HG02884 (cell line): ENCODE measurements around the gene PIH1D2.
A peak's percentile ranks its signal among the peaks of the same experiment; 100 is the strongest.
"Not testable (repeated sequence)": the region's sequence is repeated elsewhere in the genome, so short reads cannot be mapped to it uniquely, and the experiment has no call there.

Experiments used
- ATAC-seq: cut with Tn5 transposase; IDR thresholded peaks from one replicate; pipeline ENCODE4 v1.9.1; 2021; ENCODE audit warnings: mild to moderate bottlenecking, moderate library complexity; ENCODE audit not compliant: unreplicated experiment

The PIH1D2 gene

DNA sequence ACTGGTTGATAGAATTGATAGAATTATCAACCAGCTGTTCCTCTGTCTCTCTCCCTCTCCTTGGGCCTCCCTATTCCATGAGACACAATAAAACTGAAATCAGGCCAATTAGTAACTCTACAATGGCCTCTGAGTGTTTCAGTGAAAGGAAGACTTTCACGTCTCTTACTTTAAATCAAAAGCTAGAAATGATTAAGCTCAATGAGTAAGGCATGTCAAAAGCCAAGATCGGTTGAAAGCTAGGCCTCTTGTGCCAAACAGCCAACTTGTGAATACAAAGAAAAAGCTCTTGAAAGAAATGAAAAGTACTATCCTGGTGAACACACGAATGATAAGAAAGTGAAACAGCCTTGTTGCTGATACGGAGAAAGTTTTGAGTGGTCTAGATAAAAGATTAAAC, 16.6 kb downstream of the PIH1D2 start:
- no peak for ATAC-seq

GRCh38 chr11:112051768-112052167, 22.0 kb downstream of the PIH1D2 start:
- no peak for ATAC-seq

DNA sequence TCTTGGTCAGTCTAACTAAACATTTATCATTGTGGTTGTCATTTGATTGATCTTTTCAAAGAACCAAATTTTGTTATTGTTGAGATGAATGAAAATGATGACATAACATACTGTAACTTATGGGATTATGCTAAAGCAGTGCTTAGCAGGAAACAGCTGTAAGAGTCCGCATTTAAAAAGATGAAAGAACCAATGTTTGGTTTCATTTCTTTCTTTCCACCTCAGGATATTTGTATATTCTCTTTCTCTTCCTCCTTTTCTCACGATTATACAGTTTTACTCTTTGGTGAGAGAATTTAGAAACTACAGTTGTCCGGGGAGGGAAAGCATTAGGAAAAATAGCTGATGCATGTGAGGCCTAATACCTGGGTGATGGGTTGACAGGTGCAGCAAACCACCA, 23.1 kb downstream of the PIH1D2 start:
- ATAC-seq: peak; percentile 52

- ATAC-seq: no peak
These were observed 24.0 kb downstream of the PIH1D2 start for GRCh38 chr11:112049777-112050176.

GRCh38 chr11:112048256-112048655, 25.6 kb downstream of the PIH1D2 start:
- ATAC-seq: not testable (repeated sequence)

GRCh38 chr11:112046647-112047046, 27.2 kb downstream of the PIH1D2 start:
- ATAC-seq: not testable (repeated sequence)

- ATAC-seq: no peak
These were observed 28.9 kb downstream of the PIH1D2 start for GRCh38 chr11:112044961-112045360.

- no peak for ATAC-seq
These were observed 30.9 kb downstream of the PIH1D2 start for GRCh38 chr11:112042961-112043304.

DNA sequence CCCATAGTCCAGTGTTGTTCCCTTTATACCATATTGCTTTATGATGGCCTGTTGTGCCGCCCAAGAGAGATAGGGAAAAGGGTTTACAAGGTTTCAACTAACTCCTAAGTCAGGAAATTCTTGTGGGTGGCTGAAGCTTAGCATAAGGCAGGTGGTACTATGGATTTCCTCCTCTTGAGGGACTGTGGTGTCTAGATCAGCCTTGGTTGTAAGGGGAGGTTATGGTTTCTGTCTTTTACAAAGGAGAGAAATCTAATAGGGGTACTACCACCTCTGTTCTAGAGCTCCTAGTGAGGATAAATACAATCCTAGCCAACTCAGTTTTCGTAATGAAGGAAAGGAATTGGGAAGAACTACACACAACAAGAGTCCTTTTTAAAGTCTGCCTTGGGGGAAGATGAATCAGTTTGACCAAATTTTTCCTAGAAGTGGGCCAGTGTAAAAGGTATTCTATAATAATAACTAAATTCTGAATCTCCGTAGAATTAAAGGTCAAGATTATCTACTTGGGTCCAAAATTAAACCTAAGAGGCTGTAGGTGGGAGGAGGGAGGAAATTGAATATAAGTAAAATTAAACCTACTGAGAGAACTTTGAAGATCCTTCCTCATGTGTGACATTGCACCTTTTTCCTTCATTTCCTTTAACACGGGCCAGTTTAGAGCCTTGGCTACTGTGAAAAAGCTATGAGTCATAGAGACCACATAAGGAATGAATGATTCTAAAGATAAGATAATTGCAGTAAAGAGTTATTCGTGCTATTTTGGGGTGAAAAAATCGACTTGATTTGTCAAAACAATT, 31.5 kb downstream of the PIH1D2 start:
- no peak for ATAC-seq

- no peak for ATAC-seq
These were observed 36.3 kb downstream of the PIH1D2 start for GRCh38 chr11:112037527-112037926.

- ATAC-seq: no peak
These were observed 39.9 kb downstream of the PIH1D2 start for GRCh38 chr11:112033902-112034301.

- ATAC-seq: no peak
These were observed 44.4 kb downstream of the PIH1D2 start for GRCh38 chr11:112029460-112029859.

- ATAC-seq: not testable (repeated sequence)
These were observed 46.9 kb downstream of the PIH1D2 start for GRCh38 chr11:112026784-112027410.

DNA sequence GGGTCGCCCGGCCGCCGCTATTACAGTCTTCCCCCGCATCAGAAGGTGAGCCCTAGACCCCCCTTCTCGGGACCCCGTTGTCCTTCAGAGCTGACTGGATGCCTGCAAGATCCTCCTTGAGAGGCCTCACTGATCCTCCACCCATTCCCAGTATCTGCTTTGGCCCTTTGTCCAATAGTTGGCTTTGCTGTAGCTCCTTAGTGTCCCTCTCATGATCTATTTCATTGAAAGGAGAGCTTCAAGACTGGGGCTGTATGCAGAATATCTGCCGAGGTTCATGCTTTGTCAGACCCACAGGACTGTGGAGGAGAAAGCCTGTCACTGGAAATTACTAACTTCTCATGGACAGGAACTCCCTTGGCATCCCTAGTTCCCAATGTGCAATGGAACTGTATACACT, 48.1 kb downstream of the PIH1D2 start:
- no peak for ATAC-seq

DNA sequence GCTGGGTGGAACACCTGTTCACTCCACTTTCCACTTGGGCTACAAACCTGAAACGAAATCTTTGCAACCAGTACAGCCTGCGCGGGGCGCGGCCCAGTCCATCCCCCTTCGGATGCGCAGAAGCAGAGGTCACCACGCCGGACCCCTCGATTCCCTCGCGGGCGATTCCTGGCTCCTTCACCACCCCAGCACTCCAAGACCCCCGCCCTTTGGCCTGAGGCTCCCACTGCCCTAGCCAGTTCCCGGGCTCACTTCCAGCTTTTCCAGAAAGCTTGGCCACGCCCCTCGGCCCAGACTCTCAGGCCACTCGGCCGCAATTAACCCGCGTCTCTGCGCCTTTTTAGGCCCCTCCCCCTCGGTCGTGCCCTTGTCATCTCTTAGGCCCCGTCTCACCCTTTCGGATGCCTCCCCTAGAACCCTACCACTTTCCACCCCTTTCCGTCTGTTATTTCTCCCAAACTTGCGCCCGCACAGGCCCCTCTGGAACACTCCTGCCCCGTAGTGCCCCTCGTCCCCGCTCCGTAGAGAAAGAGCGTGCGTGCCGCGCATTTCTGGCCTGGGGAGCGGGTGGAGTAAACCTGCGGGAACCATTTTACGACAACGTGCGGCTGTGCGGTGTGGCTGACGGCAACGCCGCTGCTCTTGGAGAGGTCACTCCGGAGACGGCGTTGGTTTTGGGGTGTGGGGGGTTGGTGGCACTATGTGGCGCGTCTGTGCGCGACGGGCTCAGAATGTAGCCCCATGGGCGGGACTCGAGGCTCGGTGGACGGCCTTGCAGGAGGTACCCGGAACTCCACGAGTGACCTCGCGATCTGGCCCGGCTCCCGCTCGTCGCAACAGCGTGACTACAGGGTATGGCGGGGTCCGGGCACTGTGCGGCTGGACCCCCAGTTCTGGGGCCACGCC, 48.8 kb downstream of the PIH1D2 start, which contains the start of gene DLAT:
TSS of gene DLAT (plus strand) at position 636 of the 906 bp plus-strand sequence. CDS start at position 701, 65 bp downstream.
- ATAC-seq: peak; percentile 69

- ATAC-seq: peak; percentile 44
These were observed 49.5 kb downstream of the PIH1D2 start for GRCh38 chr11:112024178-112024772.

GRCh38 chr11:112023104-112023503, 50.7 kb downstream of the PIH1D2 start:
- ATAC-seq: no peak

GRCh38 chr11:112019066-112019465, 54.8 kb downstream of the PIH1D2 start:
- no peak for ATAC-seq
